Keratinocyte (primary cell): ENCODE measurements around the gene MAP1S. TPM values are rescaled to one million over a fixed set of nuclear protein-coding genes. Genes with fewer than 3 reads are reported as not detected.
A peak's percentile ranks its signal among the peaks of the same experiment; 100 is the strongest.

ENCODE experiments used
- DNase-seq: peaks from one replicate; pipeline ENCODE4 v3.0.0-alpha.2; 2011; ENCODE audit warnings: low read depth, missing footprints, low spot score
- FAIRE-seq: peaks from 2 replicates; lab custom pipeline; 2011; peaks lifted over from hg19 to GRCh38; lab: Jason Lieb, UNC
- H2AFZ ChIP-seq: 2 replicates; pipeline ENCODE4 v1.6.0; 2012; ENCODE audit warnings: low read length, control low read depth, inconsistent platforms; ENCODE audit not compliant: control insufficient read depth
- H3K27ac ChIP-seq: 2 replicates; pipeline ENCODE4 v1.5.1; 2011; ENCODE audit warnings: low read length; ENCODE audit not compliant: control insufficient read depth, insufficient read depth
- H3K27me3 ChIP-seq: 3 replicates; pipeline ENCODE4 v1.6.0; 2011; ENCODE audit warnings: low read length; ENCODE audit not compliant: control insufficient read depth, insufficient read depth; ENCODE audit errors: extremely low read depth
- H3K36me3 ChIP-seq, 2 experiments: 2 replicates in 1 of 2; 3 replicates in 1 of 2; pipeline ENCODE4 v1.5.1; 2011; ENCODE audit warnings: low read length in 2 of 2, mild to moderate bottlenecking in 1 of 2; ENCODE audit not compliant: control insufficient read depth in 2 of 2, insufficient read depth in 2 of 2; ENCODE audit errors: extremely low read depth in 1 of 2
- H3K4me1 ChIP-seq: 3 replicates; pipeline ENCODE4 v1.5.1; 2011; ENCODE audit warnings: low read length; ENCODE audit not compliant: control insufficient read depth, insufficient read depth; ENCODE audit errors: extremely low read depth
- H3K4me2 ChIP-seq: 3 replicates; pipeline ENCODE4 v1.6.0; 2011; ENCODE audit warnings: low read depth, low read length; ENCODE audit not compliant: control insufficient read depth, insufficient read depth; ENCODE audit errors: extremely low read depth
- H3K4me3 ChIP-seq, 3 experiments: fragments of 200-600 bp in 1 of 3; sonication (generic) in 1 of 3; 2 replicates in 2 of 3; 3 replicates in 1 of 3; pipeline ENCODE4 v1.5.1; 2011 to 2016; ENCODE audit warnings: low read length in 3 of 3, mild to moderate bottlenecking in 3 of 3, control low read depth in 2 of 3, inconsistent platforms in 1 of 3, low read depth in 1 of 3, mixed read lengths in 1 of 3, mixed run types in 1 of 3, moderate library complexity in 1 of 3; ENCODE audit not compliant: control insufficient read depth in 2 of 3, insufficient read depth in 2 of 3; ENCODE audit errors: extremely low read depth in 1 of 3
- H3K79me2 ChIP-seq: 2 replicates; pipeline ENCODE4 v1.6.0; 2012; ENCODE audit warnings: low read length; ENCODE audit not compliant: control insufficient read depth, insufficient read depth
- H3K9ac ChIP-seq: 3 replicates; pipeline ENCODE4 v1.6.0; 2011; ENCODE audit warnings: low read length; ENCODE audit not compliant: control insufficient read depth, insufficient read depth; ENCODE audit errors: extremely low read depth
- H3K9me1 ChIP-seq: 3 replicates; pipeline ENCODE4 v1.6.0; 2011; ENCODE audit warnings: low read length; ENCODE audit not compliant: control insufficient read depth, insufficient read depth; ENCODE audit errors: extremely low read depth
- H3K9me3 ChIP-seq: 2 replicates; pipeline ENCODE4 v1.5.1; 2012; ENCODE audit warnings: low read depth, low read length; ENCODE audit not compliant: control insufficient read depth
- H4K20me1 ChIP-seq: 3 replicates; pipeline ENCODE4 v1.6.0; 2011; ENCODE audit warnings: low read length; ENCODE audit not compliant: control insufficient read depth, insufficient read depth; ENCODE audit errors: extremely low read depth
- EZH2 ChIP-seq: IDR thresholded peaks from one replicate; pipeline ENCODE4 v1.6.1; 2012; ENCODE audit warnings: inconsistent platforms, mild to moderate bottlenecking, low read length, moderate library complexity
- dilution Hi-C: fragments of 300-500 bp; cut with MboI; formaldehyde crosslinking; loops from one replicate; pipeline ENCODE4 v1.7.0; 2020; ENCODE audit warnings: low sequenced_read_pairs; ENCODE audit not compliant: extremely low pct_ligation_motif_present
- polyA plus RNA-seq, 5 experiments: library from polyadenylated mRNA; depleted of rRNA in 3 of 5; stranded (reverse) in 3 of 5; stranded (forward) in 1 of 5; unstranded in 1 of 5; fragments of >200 nt; gene quantifications; 1 replicate in 1 of 5; 2 replicates in 3 of 5; 3 replicates in 1 of 5; pipeline versions ENCODE4 v1.2.1 to v1.2.3, GENCODE V29; 2011 to 2012; ENCODE audit warnings: missing spikeins in 2 of 5, low read depth in 1 of 5, low replicate concordance in 1 of 5
- TF ChIP-seq, protein P1 (sequence below), 3 experiments: IDR thresholded peaks in 1 of 3; conservative IDR thresholded peaks in 1 of 3; optimal IDR thresholded peaks in 1 of 3; 2 replicates in 2 of 3; 3 replicates in 1 of 3; pipeline versions ENCODE3 to v1.5.1; 2011; ENCODE audit warnings: low read length in 3 of 3, mild to moderate bottlenecking in 3 of 3, moderate library complexity in 2 of 3, control low read depth in 1 of 3, inconsistent platforms in 1 of 3; ENCODE audit not compliant: insufficient read depth in 2 of 3; ENCODE audit errors: extremely low read depth in 1 of 3

MAP1S gene
- polyA plus RNA-seq, 1 donor (not counting 4 experiments of a cell fraction or from before 2014, with no cell fraction given) = 3.7 TPM

DNA sequence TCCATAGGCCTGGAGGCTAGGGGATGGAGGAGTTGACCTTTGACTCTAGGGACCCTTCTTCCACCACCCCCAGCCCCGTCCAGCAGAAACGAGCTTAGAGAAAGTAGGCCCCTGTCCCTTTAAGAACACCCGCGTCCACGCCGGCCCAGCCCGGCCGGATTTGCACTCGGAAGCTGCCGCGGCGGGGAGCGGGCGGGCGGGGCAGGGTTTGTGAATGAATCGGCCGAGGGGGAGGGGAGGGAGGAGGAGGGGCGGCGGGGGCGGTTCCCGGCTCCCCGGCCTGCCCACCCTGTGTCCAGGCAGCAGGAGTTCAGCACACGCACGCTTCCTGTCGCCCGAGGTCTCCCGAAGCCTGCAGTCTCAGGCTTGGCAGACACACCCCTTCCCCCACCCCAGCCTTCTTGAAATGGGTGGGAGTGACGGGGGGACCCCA, 32.7 kb upstream of the MAP1S start:
- H3K9ac ChIP-seq = no peak overlapping the region
- no peaks in the 10 kb centered on the region for H4K20me1 ChIP-seq
- no peak overlapping the region for H3K4me3 ChIP-seq
- H2AFZ ChIP-seq = no peak overlapping the region
- H3K36me3 ChIP-seq = no peaks in the 10 kb centered on the region
- no peak for FAIRE-seq
- no peaks in the 10 kb centered on the region for H3K9me3 ChIP-seq
- H3K79me2 ChIP-seq = no peaks in the 10 kb centered on the region
- H3K27ac ChIP-seq = no peak overlapping the region
- H3K9me1 ChIP-seq = no peaks in the 10 kb centered on the region
- H3K27me3 ChIP-seq = peaks cover 28% of the 10 kb centered on the region
- dilution Hi-C loops = no loop called here
- TF ChIP-seq, protein P1, sequence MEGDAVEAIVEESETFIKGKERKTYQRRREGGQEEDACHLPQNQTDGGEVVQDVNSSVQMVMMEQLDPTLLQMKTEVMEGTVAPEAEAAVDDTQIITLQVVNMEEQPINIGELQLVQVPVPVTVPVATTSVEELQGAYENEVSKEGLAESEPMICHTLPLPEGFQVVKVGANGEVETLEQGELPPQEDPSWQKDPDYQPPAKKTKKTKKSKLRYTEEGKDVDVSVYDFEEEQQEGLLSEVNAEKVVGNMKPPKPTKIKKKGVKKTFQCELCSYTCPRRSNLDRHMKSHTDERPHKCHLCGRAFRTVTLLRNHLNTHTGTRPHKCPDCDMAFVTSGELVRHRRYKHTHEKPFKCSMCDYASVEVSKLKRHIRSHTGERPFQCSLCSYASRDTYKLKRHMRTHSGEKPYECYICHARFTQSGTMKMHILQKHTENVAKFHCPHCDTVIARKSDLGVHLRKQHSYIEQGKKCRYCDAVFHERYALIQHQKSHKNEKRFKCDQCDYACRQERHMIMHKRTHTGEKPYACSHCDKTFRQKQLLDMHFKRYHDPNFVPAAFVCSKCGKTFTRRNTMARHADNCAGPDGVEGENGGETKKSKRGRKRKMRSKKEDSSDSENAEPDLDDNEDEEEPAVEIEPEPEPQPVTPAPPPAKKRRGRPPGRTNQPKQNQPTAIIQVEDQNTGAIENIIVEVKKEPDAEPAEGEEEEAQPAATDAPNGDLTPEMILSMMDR (optimal IDR thresholded peaks at IDR 0.05 in 1 of 3, IDR thresholded peaks at IDR 0.05 in 1 of 3, conservative IDR thresholded peaks at IDR 0.05 in 1 of 3; ENCODE audit: extremely low read depth in 1 of 3, insufficient read depth in 2 of 3, low read length in 3 of 3) = no peak
- TF ChIP-seq EZH2 = no peak
- no peak for DNase-seq
- H3K4me1 ChIP-seq = peaks cover 2% of the 10 kb centered on the region
- H3K4me2 ChIP-seq = no peak overlapping the region

DNA sequence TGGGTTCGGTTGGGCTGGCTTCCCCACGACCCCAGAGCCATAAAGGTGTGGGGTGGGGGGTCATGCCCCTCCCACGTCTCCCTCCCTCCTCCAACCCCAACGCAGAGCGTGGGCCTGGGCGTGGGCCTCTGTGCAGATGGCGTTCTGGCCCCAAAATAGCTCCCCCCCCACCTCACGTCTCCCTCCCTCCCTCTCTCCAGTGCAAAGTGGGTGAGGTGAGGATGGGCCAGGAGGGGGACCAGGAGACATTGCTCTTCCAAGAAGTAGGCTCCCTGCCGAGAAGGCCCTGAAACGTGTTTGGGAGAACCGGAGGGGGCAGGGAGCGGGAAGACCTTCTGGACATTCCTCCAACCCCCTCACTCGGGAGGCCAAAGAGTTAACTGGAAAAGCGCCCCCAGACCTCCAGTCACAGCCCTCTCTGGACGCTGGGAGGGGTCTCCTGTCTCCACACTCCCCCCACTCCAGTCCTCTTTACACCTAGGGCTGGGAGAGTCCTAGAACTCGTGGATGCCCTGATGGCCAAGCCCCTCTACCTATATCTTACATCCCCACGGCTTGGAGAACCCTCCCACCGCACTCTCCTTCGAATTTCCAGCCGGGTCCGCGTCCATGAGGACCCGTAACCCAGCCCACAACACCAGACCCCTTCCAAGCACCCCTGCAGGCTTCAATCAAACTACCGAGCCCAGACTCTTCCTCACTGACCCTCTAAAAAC, 32.0 kb upstream of the MAP1S start:
- no peak for FAIRE-seq
- Histone ChIP-seq H4K20me1 (no peaks in the 10 kb centered on the region), H3K4me3 (no peak overlapping the region), H3K4me2 (no peak overlapping the region), H2AFZ (no peak overlapping the region), H3K4me1 (peaks cover 2% of the 10 kb centered on the region), H3K79me2 (no peaks in the 10 kb centered on the region), H3K27ac (no peak overlapping the region), H3K9ac (no peak overlapping the region), H3K9me1 (no peaks in the 10 kb centered on the region), H3K36me3 (no peaks in the 10 kb centered on the region), H3K27me3 (peaks cover 28% of the 10 kb centered on the region), H3K9me3 (no peaks in the 10 kb centered on the region)
- DNase-seq = no peak
- dilution Hi-C loops = no loop called here
- TF ChIP-seq, protein P1 (optimal IDR thresholded peaks at IDR 0.05 in 1 of 3, IDR thresholded peaks at IDR 0.05 in 1 of 3, conservative IDR thresholded peaks at IDR 0.05 in 1 of 3; ENCODE audit: extremely low read depth in 1 of 3, insufficient read depth in 2 of 3, low read length in 3 of 3) = no peak
- peak; percentile 73 for TF ChIP-seq EZH2
